GM12878 (cell line): ENCODE measurements around the gene PLA2G4E. TPM values are rescaled to one million over a fixed set of nuclear protein-coding genes. Genes with fewer than 3 reads are reported as not detected.

ENCODE experiments used
- ATAC-seq: fragments of 200-7000 bp; cut with Tn5 transposase; 3 replicates; pipeline ENCODE4 v1.9.1; 2020; ENCODE audit warnings: mild to moderate bottlenecking, moderate library complexity
- BruUV-seq: library from RNA; stranded (reverse); fragments of 400-500 nt; replicated peaks from 2 replicates; lab custom pipeline; 2021; lab: Mats Ljungman, UMichigan
- CTCF ChIA-PET: fragments of 300-600 bp; sonication (Branson Sonifier 250); formaldehyde crosslinking; extraction: SDS; loops from one replicate; lab custom pipeline; 2021; ENCODE audit warnings: inconsistent platforms; lab: Yijun Ruan, JAX
- POLR2A ChIA-PET: fragments of 350-600 bp; formaldehyde crosslinking; extraction: SDS; loops from one replicate; lab custom pipeline; 2021; ENCODE audit warnings: inconsistent platforms; lab: Charles Lee
- RAD21 ChIA-PET: fragments of 300-600 bp; sonication (Branson Sonifier 250); formaldehyde crosslinking; loops from one replicate; lab custom pipeline; 2023; ENCODE audit warnings: antibody characterized with exemption; ENCODE audit not compliant: unreplicated experiment; lab: Charles Lee
- SMC1A ChIA-PET: fragments of 300-600 bp; sonication (Branson Sonifier 250); formaldehyde crosslinking; loops from one replicate; lab custom pipeline; 2023; ENCODE audit not compliant: unreplicated experiment, uncharacterized antibody; lab: Charles Lee
- DNase-seq: peaks from one replicate; pipeline ENCODE4 v3.0.0-alpha.2; 2011; ENCODE audit warnings: low read depth, low spot score
- FAIRE-seq: peaks from 3 replicates; lab custom pipeline; 2011; peaks lifted over from hg19 to GRCh38; lab: Jason Lieb, UNC
- H2AFZ ChIP-seq: 2 replicates; pipeline ENCODE4 v1.6.0; 2011; ENCODE audit warnings: low read depth, low read length, control low read depth; ENCODE audit not compliant: control insufficient read depth
- H3K27ac ChIP-seq: 2 replicates; pipeline ENCODE4 v1.5.1; 2011; ENCODE audit warnings: control low read depth; ENCODE audit not compliant: control insufficient read depth, insufficient read depth
- H3K27me3 ChIP-seq, 2 experiments: replicated peaks in 1 of 2; 2 replicates each; pipeline versions ENCODE4 v1.6.0 to v1.6.1; 2011; ENCODE audit warnings: low read length in 1 of 2; ENCODE audit not compliant: control insufficient read depth in 2 of 2, insufficient read depth in 2 of 2
- H3K36me3 ChIP-seq, 2 experiments: 2 replicates each; pipeline ENCODE4 v1.5.1; 2011; ENCODE audit warnings: low read length in 1 of 2; ENCODE audit not compliant: control insufficient read depth in 2 of 2, insufficient read depth in 2 of 2
- H3K4me1 ChIP-seq: 2 replicates; pipeline ENCODE4 v1.6.1; 2011; ENCODE audit warnings: mild to moderate bottlenecking, low read length, moderate library complexity, mixed read lengths; ENCODE audit not compliant: control insufficient read depth, insufficient read depth
- H3K4me2 ChIP-seq: 2 replicates; pipeline ENCODE4 v1.6.0; 2011; ENCODE audit warnings: control low read depth; ENCODE audit not compliant: control insufficient read depth, insufficient read depth
- H3K4me3 ChIP-seq: fragments of 200-600 bp; sonication (generic); 2 replicates; pipeline ENCODE4 v1.5.1; 2016
- H3K79me2 ChIP-seq: 2 replicates; pipeline ENCODE4 v1.6.0; 2011; ENCODE audit warnings: low read length; ENCODE audit not compliant: control insufficient read depth, insufficient read depth
- H3K9ac ChIP-seq: 2 replicates; pipeline ENCODE4 v1.8.0; 2011; ENCODE audit warnings: low read length, control low read depth, mixed read lengths; ENCODE audit not compliant: control insufficient read depth, insufficient read depth
- H3K9me3 ChIP-seq: replicated peaks from 3 replicates; pipeline ENCODE4 v1.5.1; 2011; ENCODE audit warnings: mild to moderate bottlenecking, low read length; ENCODE audit not compliant: control insufficient read depth, insufficient read depth
- H4K20me1 ChIP-seq: 2 replicates; pipeline ENCODE4 v1.6.0; 2011; ENCODE audit not compliant: control insufficient read depth, insufficient read depth
- ATF7 ChIP-seq: fragments of 450-650 bp; IDR thresholded peaks from 2 replicates; pipeline ENCODE4 v1.6.1; 2016; ENCODE audit warnings: low read depth, mild to moderate bottlenecking
- CHD2 ChIP-seq: IDR thresholded peaks from 2 replicates; pipeline ENCODE4 v1.6.1; 2011; ENCODE audit warnings: low read depth, low read length, improper control_type of control experiment, borderline replicate concordance
- PAX8 ChIP-seq: fragments of 450-650 bp; IDR thresholded peaks from 2 replicates; pipeline ENCODE4 v1.6.1; 2017; ENCODE audit warnings: mild to moderate bottlenecking, moderate library complexity
- SKIL ChIP-seq: fragments of 450-650 bp; IDR thresholded peaks from 2 replicates; pipeline ENCODE4 v1.6.1; 2017; ENCODE audit warnings: mild to moderate bottlenecking, low read depth, inconsistent platforms; ENCODE audit not compliant: poor library complexity, severe bottlenecking
- SMAD1 ChIP-seq: fragments of 450-650 bp; IDR thresholded peaks from 2 replicates; pipeline ENCODE4 v1.6.1; 2018; ENCODE audit warnings: mild to moderate bottlenecking, low read depth; ENCODE audit not compliant: partially characterized antibody
- SMAD5 ChIP-seq: IDR thresholded peaks from 2 replicates; pipeline ENCODE4 v1.6.1; 2016; ENCODE audit warnings: antibody characterized with exemption, low read depth
- SREBF2 ChIP-seq: IDR thresholded peaks from 2 replicates; pipeline ENCODE4 v1.6.1; 2012; ENCODE audit warnings: mild to moderate bottlenecking, low read length
- WGBS: methylation state at CpG from one replicate; pipeline ENCODE4 v1.1.6; 2016; ENCODE audit warnings: low lambda C conversion rate; ENCODE audit not compliant: insufficient replicate concordance, insufficient coverage; ENCODE audit errors: missing lambda C conversion rate; 5-methylcytosine and 5-hydroxymethylcytosine counted together
- in situ Hi-C: fragments of 300-500 bp; cut with MboI; formaldehyde crosslinking; loops from 9 replicates; pipeline ENCODE4 v1.14.3; 2018; ENCODE audit warnings: mixed read lengths
- intact Hi-C: fragments of 100-400 bp; cut with micrococcal nuclease; formaldehyde crosslinking; loops from one replicate; pipeline ENCODE4 v1.14.2; 2022; ENCODE audit not compliant: unreplicated experiment
- polyA plus RNA-seq, 11 experiments: library from polyadenylated mRNA; depleted of rRNA in 4 of 11; unstranded in 6 of 11; stranded (reverse) in 5 of 11; fragments of >200 nt; fragmentation: Nextera tagmentation in 4 of 11; fragmentation: Illumina TruSeq in 1 of 11; extraction: Ambion mirVana in 4 of 11; extraction: Trizol in 1 of 11; gene quantifications; 1 replicate in 1 of 11; 2 replicates in 10 of 11; pipeline versions ENCODE4 v1.2.1 to v1.2.3, GENCODE V29; 2011 to 2016; ENCODE audit warnings: inconsistent platforms in 2 of 11, missing spikeins in 2 of 11, low read depth in 1 of 11
- total RNA-seq, 4 experiments: library from RNA; depleted of rRNA in 3 of 4; stranded (reverse); fragments of >200 nt in 3 of 4; fragmentation: Illumina TruSeq in 1 of 4; extraction: Trizol in 1 of 4; gene quantifications; 2 replicates each; pipeline versions ENCODE4 v1.2.1 to v1.2.3, GENCODE V29; 2013 to 2021

The PLA2G4E gene
- total and polyA plus RNA-seq, 10 of the 15 experiments (the other 5 are each of a cell fraction or from before 2014, with no cell fraction given) = 0.05 to 0.32 (median 0.06) TPM; not detected in 5

GRCh38 chr15:42038401-42038800 lies 17.6 kb upstream of the PLA2G4E start:
- no peaks in the 10 kb centered on the region for H3K36me3 ChIP-seq
- TF ChIP-seq SMAD5 (no peak), ATF7 (no peak), SKIL (no peak), PAX8 (no peak), SREBF2 (no peak), CHD2 (no peak), SMAD1 (no peak)
- H3K4me3 ChIP-seq = no peak overlapping the region
- H3K27ac ChIP-seq = no peak overlapping the region
- H2AFZ ChIP-seq = no peak overlapping the region
- WGBS = 82% methylated on average over 6 of the region's 6 CpGs
- SMC1A ChIA-PET = interaction anchor here (0.6 kb wide), 1 partner anchor 9 kb away, joined by 3 read pairs; no protein-coding TSS in a partner anchor
- RAD21 ChIA-PET = no interaction called here
- H3K9me3 ChIP-seq = no peaks in the 10 kb centered on the region
- POLR2A ChIA-PET = no interaction called here
- FAIRE-seq (no peak), ATAC-seq (no peak), DNase-seq (no peak)
- BruUV-seq = no TSS peak
- in situ Hi-C loops = no loop called here
- intact Hi-C loops = no loop called here
- H3K27me3 ChIP-seq = no peaks in the 10 kb centered on the region
- no peaks in the 10 kb centered on the region for H4K20me1 ChIP-seq
- CTCF ChIA-PET = interaction anchor here (1.9 kb wide), 1 partner anchor 49 kb away, joined by 6 read pairs; no protein-coding TSS in a partner anchor
- H3K79me2 ChIP-seq = peaks cover 2% of the 10 kb centered on the region
- peaks cover 19% of the 10 kb centered on the region for H3K4me1 ChIP-seq
- H3K4me2 ChIP-seq = no peak overlapping the region
- H3K9ac ChIP-seq = no peak overlapping the region
